HepG2 (cell line): Measurements from ENCODE around the gene BATF3. TPM values are rescaled to one million over a fixed set of nuclear protein-coding genes. Genes with fewer than 3 reads are reported as not detected.
A peak's percentile ranks its signal among the peaks of the same experiment; 100 is the strongest.

Experiments
- EP300 ChIP-seq, 3 experiments: sonication (generic) in 1 of 3; formaldehyde crosslinking in 1 of 3; IDR thresholded peaks; 2 replicates each; pipeline versions ENCODE4 v1.5.1 to v1.6.1; 2011 to 2020; ENCODE audit warnings: low read depth in 2 of 3, low read length in 2 of 3, borderline replicate concordance in 1 of 3, improper control_type of control experiment in 1 of 3, mild to moderate bottlenecking in 1 of 3, missing genetic modification reagents in 1 of 3, moderate library complexity in 1 of 3
- FIP1L1 ChIP-seq: fragments of 200-400 bp; formaldehyde crosslinking; IDR thresholded peaks from 2 replicates; pipeline ENCODE4 v1.6.1; 2018; ENCODE audit warnings: low read depth, mild to moderate bottlenecking, low read length, moderate library complexity, borderline replicate concordance; ENCODE audit not compliant: insufficient read depth
- FOXP1 ChIP-seq, 2 experiments: fragments of 450-650 bp in 1 of 2; IDR thresholded peaks; 2 replicates each; pipeline ENCODE4 v1.6.1; 2017 to 2018; ENCODE audit warnings: antibody characterized with exemption in 1 of 2
- HNF4G ChIP-seq, 2 experiments: sonication (generic) in 1 of 2; formaldehyde crosslinking in 1 of 2; IDR thresholded peaks; 2 replicates each; pipeline versions ENCODE4 v1.4.0 to v1.6.1; 2011 to 2020; ENCODE audit warnings: borderline replicate concordance in 2 of 2, low read depth in 2 of 2, mild to moderate bottlenecking in 2 of 2, low read length in 1 of 2, missing genetic modification reagents in 1 of 2, moderate library complexity in 1 of 2
- KLF11 ChIP-seq: IDR thresholded peaks from 2 replicates; pipeline ENCODE4 v1.6.1; 2016; ENCODE audit warnings: missing compliant biosample characterization
- MAFG ChIP-seq: sonication (generic); formaldehyde crosslinking; IDR thresholded peaks from 2 replicates; pipeline ENCODE4 v1.5.1; 2020; ENCODE audit warnings: mild to moderate bottlenecking, missing genetic modification reagents
- MEF2D ChIP-seq: sonication (generic); formaldehyde crosslinking; IDR thresholded peaks from 2 replicates; pipeline ENCODE4 v1.5.1; 2020; ENCODE audit warnings: mild to moderate bottlenecking, missing genetic modification reagents
- MIER2 ChIP-seq: IDR thresholded peaks from 2 replicates; pipeline ENCODE4 v1.6.1; 2016; ENCODE audit warnings: missing biosample characterization, missing genetic modification reagents
- MIXL1 ChIP-seq: IDR thresholded peaks from 2 replicates; pipeline ENCODE4 v1.6.1; 2016
- PAX8 ChIP-seq: sonication (generic); formaldehyde crosslinking; IDR thresholded peaks from 2 replicates; pipeline ENCODE4 v1.8.0; 2022; ENCODE audit warnings: mild to moderate bottlenecking, missing genetic modification reagents, borderline replicate concordance
- SOX5 ChIP-seq: IDR thresholded peaks from 2 replicates; pipeline ENCODE4 v1.6.1; 2016; ENCODE audit warnings: borderline replicate concordance
- TFDP2 ChIP-seq: sonication (generic); formaldehyde crosslinking; IDR thresholded peaks from 2 replicates; pipeline ENCODE4 v1.4.0; 2020; ENCODE audit warnings: missing genetic modification reagents
- ZBTB1 ChIP-seq: sonication (generic); formaldehyde crosslinking; IDR thresholded peaks from 2 replicates; pipeline ENCODE4 v1.4.0; 2020; ENCODE audit warnings: missing genetic modification reagents, borderline replicate concordance
- ZC3H13 ChIP-seq: sonication (generic); formaldehyde crosslinking; IDR thresholded peaks from 2 replicates; pipeline ENCODE4 v1.8.1; 2023; ENCODE audit warnings: mild to moderate bottlenecking, missing genetic modification reagents, moderate library complexity
- ZFP90 ChIP-seq: sonication (generic); formaldehyde crosslinking; IDR thresholded peaks from 2 replicates; pipeline ENCODE4 v1.8.0; 2022; ENCODE audit warnings: missing genetic modification reagents, mild to moderate bottlenecking, inconsistent platforms, borderline replicate concordance
- ZIK1 ChIP-seq: sonication (generic); formaldehyde crosslinking; IDR thresholded peaks from 2 replicates; pipeline ENCODE4 v1.5.0; 2020; ENCODE audit warnings: mild to moderate bottlenecking, low read depth, missing genetic modification reagents, borderline replicate concordance
- ZNF256 ChIP-seq: sonication (generic); formaldehyde crosslinking; conservative IDR thresholded peaks from 2 replicates; pipeline ENCODE4 v1.4.0; 2020; ENCODE audit warnings: missing genetic modification reagents
- ZNF30 ChIP-seq: sonication (generic); formaldehyde crosslinking; IDR thresholded peaks from 2 replicates; pipeline ENCODE4 v1.5.0; 2020; ENCODE audit warnings: mild to moderate bottlenecking, missing genetic modification reagents
- ZNF34 ChIP-seq: sonication (generic); formaldehyde crosslinking; IDR thresholded peaks from 2 replicates; pipeline ENCODE4 v1.4.0; 2020; ENCODE audit warnings: mild to moderate bottlenecking, missing genetic modification reagents, borderline replicate concordance
- ZNF609 ChIP-seq: sonication (generic); formaldehyde crosslinking; IDR thresholded peaks from 2 replicates; pipeline ENCODE4 v1.4.0; 2020; ENCODE audit warnings: mild to moderate bottlenecking, missing genetic modification reagents, borderline replicate concordance
- ZNF766 ChIP-seq: sonication (generic); formaldehyde crosslinking; IDR thresholded peaks from 2 replicates; pipeline ENCODE4 v1.5.0; 2020; ENCODE audit warnings: missing genetic modification reagents, borderline replicate concordance
- polyA plus RNA-seq, 8 experiments: library from polyadenylated mRNA; depleted of rRNA in 3 of 8; stranded (reverse) in 7 of 8; unstranded in 1 of 8; fragments of >200 nt; fragmentation: Illumina TruSeq in 4 of 8; extraction: Trizol in 4 of 8; gene quantifications; 2 replicates each; pipeline versions ENCODE4 v1.2.1 to v1.2.3, GENCODE V29; 2011 to 2016; ENCODE audit warnings: low read depth in 4 of 8, missing spikeins in 1 of 8, mixed read lengths in 1 of 8; ENCODE audit not compliant: insufficient read depth in 1 of 8
- total RNA-seq, 5 experiments: library from RNA; depleted of rRNA; stranded (reverse); fragments of >200 nt; fragmentation: Illumina TruSeq; extraction: Trizol; gene quantifications; 2 replicates each; pipeline ENCODE4 v1.2.3, GENCODE V29; 2016; ENCODE audit warnings: low read depth in 1 of 5

Gene BATF3
- total and polyA plus RNA-seq, 2 of the 13 experiments (the other 11 are each of a cell fraction or from before 2014, with no cell fraction given), result 0.13 TPM; not detected in 1

GRCh38 chr1:212728606-212729005, 29.0 kb upstream of the BATF3 start (continued):
- TF ChIP-seq EP300 (IDR thresholded peaks at IDR 0.05; ENCODE audit: low read depth in 2 of 2, low read length in 2 of 2) (peak in 1 of 2 experiments; percentile 60; a peak in 1 of 4 replicates), EP300 (CRISPR knock-in tag; IDR thresholded peaks at IDR 0.05; ENCODE audit: borderline replicate concordance) (no peak), ZC3H13 (CRISPR knock-in tag) (no peak), ZBTB1 (CRISPR knock-in tag) (no peak), ZIK1 (CRISPR knock-in tag) (no peak), PAX8 (no peak), ZNF609 (CRISPR knock-in tag) (peak; percentile 25; the same call in 1 of the 2 replicates), ZNF30 (CRISPR knock-in tag) (no peak), FIP1L1 (no peak), MEF2D (CRISPR knock-in tag) (no peak), SOX5 (CRISPR knock-in tag) (peak; percentile 62; the same call in 1 of the 2 replicates), ZFP90 (CRISPR knock-in tag) (no peak), ZNF766 (no peak), FOXP1 (IDR thresholded peaks at IDR 0.05) (no peak), FOXP1 (CRISPR knock-in tag; IDR thresholded peaks at IDR 0.05) (peak; percentile 80), MIER2 (no peak), MIXL1 (CRISPR knock-in tag) (peak; percentile 67), MAFG (CRISPR knock-in tag) (no peak), TFDP2 (CRISPR knock-in tag) (no peak), ZNF256 (no peak), HNF4G (IDR thresholded peaks at IDR 0.05; ENCODE audit: borderline replicate concordance, low read depth, low read length) (peak; percentile 73; the same call in 1 of the 2 replicates), HNF4G (CRISPR knock-in tag; IDR thresholded peaks at IDR 0.05; ENCODE audit: borderline replicate concordance, low read depth) (peak; percentile 69; the same call in 1 of the 2 replicates), KLF11 (CRISPR knock-in tag) (0 out of 2 replicates have a peak, but pooled peaks have one; percentile 36), ZNF34 (CRISPR knock-in tag) (no peak)
